ENCODE data around the gene POU2F2. TPM values are rescaled to one million over a fixed set of nuclear protein-coding genes. Genes with fewer than 3 reads are reported as not detected.

POU2F2 gene
- total and polyA plus RNA-seq, 9 of the 15 experiments (the other 6 are each of a cell fraction or from before 2014, with no cell fraction given): 0.03 to 0.68 (median 0.14) TPM

DNA sequence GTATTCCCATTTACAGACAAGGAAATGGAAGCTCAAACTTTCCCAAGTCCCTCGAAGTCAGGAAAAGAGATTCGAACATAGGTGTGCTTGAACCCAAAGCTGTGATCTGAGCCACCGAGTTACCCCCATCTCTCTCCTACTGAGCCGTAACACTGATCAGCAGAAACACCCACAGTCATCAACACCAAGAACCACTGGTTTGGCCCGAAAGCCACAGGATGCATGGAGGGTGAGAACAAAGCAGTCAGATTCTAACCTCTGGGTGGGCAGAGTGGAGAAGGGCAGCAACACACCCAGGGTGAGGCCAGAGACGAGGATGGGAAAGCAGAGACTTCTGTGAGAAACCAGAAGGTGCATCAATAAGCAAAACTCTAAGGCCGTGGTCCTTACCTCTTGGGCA lies 27.7 kb upstream of the POU2F2 start:
- Histone ChIP-seq H2AFZ (ENCODE audit: low read depth, low read length) (no peak overlapping the region), H3K4me2 (ENCODE audit: insufficient read depth, low read length) (no peak overlapping the region), H3K4me1 (replicated peaks in 1 of 2; ENCODE audit: control insufficient read depth in 2 of 2, insufficient read depth in 2 of 2, low read length in 2 of 2) (no peaks in the 10 kb centered on the region), H4K20me1 (replicated peaks; ENCODE audit: control insufficient read depth, insufficient read depth, low read length) (peaks cover 12% of the 10 kb centered on the region), H3K79me2 (ENCODE audit: control insufficient read depth, insufficient read depth, low read length) (no peaks in the 10 kb centered on the region), H3K4me3 (no peak overlapping the region), H3K9me1 (ENCODE audit: control insufficient read depth, insufficient read depth, low read length) (no peaks in the 10 kb centered on the region), H3K9me3 (replicated peaks; ENCODE audit: control insufficient read depth, insufficient read depth, low read depth, low read length) (no peaks in the 10 kb centered on the region), H3K9ac (ENCODE audit: insufficient read depth in 1 of 2, low read depth in 2 of 2, low read length in 2 of 2) (no peak overlapping the region), H3K36me3 (ENCODE audit: control insufficient read depth, insufficient read depth, low read length) (no peaks in the 10 kb centered on the region), H3K27ac (ENCODE audit: extremely low read depth, low read depth, low read length) (no peak overlapping the region), H3K27me3 (ENCODE audit: control insufficient read depth in 2 of 2, insufficient read depth in 2 of 2, low read length in 2 of 2) (peaks cover 37 to 63% of the 10 kb centered on the region in 2 experiments)
- DNase-seq (ENCODE audit: extremely low read depth in 1 of 4, low spot score in 3 of 4): no peak
- FAIRE-seq: no peak
- POLR2A ChIA-PET: interaction anchor here (1.0 to 1.2 kb wide), 2 partner anchors 8 to 60 kb away, joined by 3 to 4 read pairs; no protein-coding TSS in a partner anchor
- intact Hi-C loops (cut with micrococcal nuclease): no loop called here
- TF ChIP-seq CAMTA2 (CRISPR knock-in tag; conservative IDR thresholded peaks at IDR 0.05): no peak
- no peak for TF ChIP-seq ZNF707 (CRISPR knock-in tag; conservative IDR thresholded peaks at IDR 0.05)
- no peak for TF ChIP-seq STAG1 (CRISPR knock-in tag; IDR thresholded peaks at IDR 0.05; ENCODE audit: borderline replicate concordance)
- TF ChIP-seq NCOA4 (IDR thresholded peaks at IDR 0.05; ENCODE audit: partially characterized antibody): no peak
- no peak for TF ChIP-seq ZBTB1 (CRISPR knock-in tag; IDR thresholded peaks at IDR 0.05; ENCODE audit: borderline replicate concordance, low read depth)
- TF ChIP-seq, protein P1, sequence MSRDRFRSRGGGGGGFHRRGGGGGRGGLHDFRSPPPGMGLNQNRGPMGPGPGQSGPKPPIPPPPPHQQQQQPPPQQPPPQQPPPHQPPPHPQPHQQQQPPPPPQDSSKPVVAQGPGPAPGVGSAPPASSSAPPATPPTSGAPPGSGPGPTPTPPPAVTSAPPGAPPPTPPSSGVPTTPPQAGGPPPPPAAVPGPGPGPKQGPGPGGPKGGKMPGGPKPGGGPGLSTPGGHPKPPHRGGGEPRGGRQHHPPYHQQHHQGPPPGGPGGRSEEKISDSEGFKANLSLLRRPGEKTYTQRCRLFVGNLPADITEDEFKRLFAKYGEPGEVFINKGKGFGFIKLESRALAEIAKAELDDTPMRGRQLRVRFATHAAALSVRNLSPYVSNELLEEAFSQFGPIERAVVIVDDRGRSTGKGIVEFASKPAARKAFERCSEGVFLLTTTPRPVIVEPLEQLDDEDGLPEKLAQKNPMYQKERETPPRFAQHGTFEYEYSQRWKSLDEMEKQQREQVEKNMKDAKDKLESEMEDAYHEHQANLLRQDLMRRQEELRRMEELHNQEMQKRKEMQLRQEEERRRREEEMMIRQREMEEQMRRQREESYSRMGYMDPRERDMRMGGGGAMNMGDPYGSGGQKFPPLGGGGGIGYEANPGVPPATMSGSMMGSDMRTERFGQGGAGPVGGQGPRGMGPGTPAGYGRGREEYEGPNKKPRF (IDR thresholded peaks at IDR 0.05; ENCODE audit: low read depth, low read length): no peak
- TF ChIP-seq, protein P2, sequence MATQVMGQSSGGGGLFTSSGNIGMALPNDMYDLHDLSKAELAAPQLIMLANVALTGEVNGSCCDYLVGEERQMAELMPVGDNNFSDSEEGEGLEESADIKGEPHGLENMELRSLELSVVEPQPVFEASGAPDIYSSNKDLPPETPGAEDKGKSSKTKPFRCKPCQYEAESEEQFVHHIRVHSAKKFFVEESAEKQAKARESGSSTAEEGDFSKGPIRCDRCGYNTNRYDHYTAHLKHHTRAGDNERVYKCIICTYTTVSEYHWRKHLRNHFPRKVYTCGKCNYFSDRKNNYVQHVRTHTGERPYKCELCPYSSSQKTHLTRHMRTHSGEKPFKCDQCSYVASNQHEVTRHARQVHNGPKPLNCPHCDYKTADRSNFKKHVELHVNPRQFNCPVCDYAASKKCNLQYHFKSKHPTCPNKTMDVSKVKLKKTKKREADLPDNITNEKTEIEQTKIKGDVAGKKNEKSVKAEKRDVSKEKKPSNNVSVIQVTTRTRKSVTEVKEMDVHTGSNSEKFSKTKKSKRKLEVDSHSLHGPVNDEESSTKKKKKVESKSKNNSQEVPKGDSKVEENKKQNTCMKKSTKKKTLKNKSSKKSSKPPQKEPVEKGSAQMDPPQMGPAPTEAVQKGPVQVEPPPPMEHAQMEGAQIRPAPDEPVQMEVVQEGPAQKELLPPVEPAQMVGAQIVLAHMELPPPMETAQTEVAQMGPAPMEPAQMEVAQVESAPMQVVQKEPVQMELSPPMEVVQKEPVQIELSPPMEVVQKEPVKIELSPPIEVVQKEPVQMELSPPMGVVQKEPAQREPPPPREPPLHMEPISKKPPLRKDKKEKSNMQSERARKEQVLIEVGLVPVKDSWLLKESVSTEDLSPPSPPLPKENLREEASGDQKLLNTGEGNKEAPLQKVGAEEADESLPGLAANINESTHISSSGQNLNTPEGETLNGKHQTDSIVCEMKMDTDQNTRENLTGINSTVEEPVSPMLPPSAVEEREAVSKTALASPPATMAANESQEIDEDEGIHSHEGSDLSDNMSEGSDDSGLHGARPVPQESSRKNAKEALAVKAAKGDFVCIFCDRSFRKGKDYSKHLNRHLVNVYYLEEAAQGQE (IDR thresholded peaks at IDR 0.05; ENCODE audit: borderline replicate concordance): no peak
- TF ChIP-seq, protein P2 (CRISPR knock-in tag; IDR thresholded peaks at IDR 0.05; ENCODE audit: low read depth): no peak
- TF ChIP-seq, protein P3, sequence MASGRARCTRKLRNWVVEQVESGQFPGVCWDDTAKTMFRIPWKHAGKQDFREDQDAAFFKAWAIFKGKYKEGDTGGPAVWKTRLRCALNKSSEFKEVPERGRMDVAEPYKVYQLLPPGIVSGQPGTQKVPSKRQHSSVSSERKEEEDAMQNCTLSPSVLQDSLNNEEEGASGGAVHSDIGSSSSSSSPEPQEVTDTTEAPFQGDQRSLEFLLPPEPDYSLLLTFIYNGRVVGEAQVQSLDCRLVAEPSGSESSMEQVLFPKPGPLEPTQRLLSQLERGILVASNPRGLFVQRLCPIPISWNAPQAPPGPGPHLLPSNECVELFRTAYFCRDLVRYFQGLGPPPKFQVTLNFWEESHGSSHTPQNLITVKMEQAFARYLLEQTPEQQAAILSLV (tag; IDR thresholded peaks at IDR 0.05): no peak
- no peak for TF ChIP-seq ZNF780A (CRISPR knock-in tag; IDR thresholded peaks at IDR 0.05)
- TF ChIP-seq ZKSCAN1 (IDR thresholded peaks at IDR 0.05; ENCODE audit: low read depth, low read length): no peak
- in situ Hi-C loops (cut with MboI): no loop called here
- no TSS peak for BruUV-seq (replicated peaks)
- 0% methylated on average over 7 of the region's 7 CpGs for WGBS (ENCODE audit: insufficient coverage, low coverage, missing lambda C conversion rate)
- ATAC-seq: no peak
- CTCF ChIA-PET (ENCODE audit: low intra/inter-chr PET ratio): no interaction called here

All from K562 (cell line).